Activated CD4-positive, alpha-beta T cell treated with anti-CD3 and anti-CD28 coated beads, Interleukin-2, amount 10 ng/mL, durations not matched to agents 7 days and 5 days (primary cell): ENCODE results near the gene TRIM41. TPM values are rescaled to one million over a fixed set of nuclear protein-coding genes. Genes with fewer than 3 reads are reported as not detected.
"Not testable (repeated sequence)": the region's sequence is repeated elsewhere in the genome, so short reads cannot be mapped to it uniquely, and the experiment has no call there.

ENCODE experiments used
- CTCF ChIA-PET: fragments of 350-600 bp; sonication (Branson Sonifier 250); formaldehyde crosslinking; loops from one replicate; lab custom pipeline; 2021; ENCODE audit warnings: antibody characterized with exemption; lab: Charles Lee
- POLR2A ChIA-PET: fragments of 350-600 bp; sonication (Branson Sonifier 250); formaldehyde crosslinking; loops from one replicate; lab custom pipeline; 2021; ENCODE audit warnings: antibody characterized with exemption; lab: Charles Lee
- DNase-seq: peaks from one replicate; pipeline ENCODE4 v3.0.0-alpha.2; 2020
- H3K27ac Mint-ChIP-seq: one replicate; pipeline ENCODE4 v1.8.0; 2021; ENCODE audit warnings: mild to moderate bottlenecking, moderate library complexity, mixed read lengths
- H3K27me3 Mint-ChIP-seq: one replicate; pipeline ENCODE4 v1.8.0; 2021; ENCODE audit warnings: mixed read lengths
- H3K36me3 Mint-ChIP-seq: one replicate; pipeline ENCODE4 v1.8.0; 2021; ENCODE audit warnings: low read depth, mixed read lengths
- H3K4me1 Mint-ChIP-seq: one replicate; pipeline ENCODE4 v1.8.0; 2021; ENCODE audit warnings: mixed read lengths
- H3K4me3 Mint-ChIP-seq: one replicate; pipeline ENCODE4 v1.8.0; 2021; ENCODE audit warnings: mild to moderate bottlenecking, moderate library complexity, mixed read lengths
- H3K9me3 Mint-ChIP-seq: one replicate; pipeline ENCODE4 v1.8.0; 2021; ENCODE audit warnings: mixed read lengths
- total RNA-seq, 2 experiments: library from RNA; stranded (reverse); gene quantifications; one replicate each; pipeline ENCODE4 v1.2.3, GENCODE V29; 2021

Gene TRIM41
- total RNA-seq, 2 experiments from 2014 or later: 34.7 to 36.9 TPM

DNA sequence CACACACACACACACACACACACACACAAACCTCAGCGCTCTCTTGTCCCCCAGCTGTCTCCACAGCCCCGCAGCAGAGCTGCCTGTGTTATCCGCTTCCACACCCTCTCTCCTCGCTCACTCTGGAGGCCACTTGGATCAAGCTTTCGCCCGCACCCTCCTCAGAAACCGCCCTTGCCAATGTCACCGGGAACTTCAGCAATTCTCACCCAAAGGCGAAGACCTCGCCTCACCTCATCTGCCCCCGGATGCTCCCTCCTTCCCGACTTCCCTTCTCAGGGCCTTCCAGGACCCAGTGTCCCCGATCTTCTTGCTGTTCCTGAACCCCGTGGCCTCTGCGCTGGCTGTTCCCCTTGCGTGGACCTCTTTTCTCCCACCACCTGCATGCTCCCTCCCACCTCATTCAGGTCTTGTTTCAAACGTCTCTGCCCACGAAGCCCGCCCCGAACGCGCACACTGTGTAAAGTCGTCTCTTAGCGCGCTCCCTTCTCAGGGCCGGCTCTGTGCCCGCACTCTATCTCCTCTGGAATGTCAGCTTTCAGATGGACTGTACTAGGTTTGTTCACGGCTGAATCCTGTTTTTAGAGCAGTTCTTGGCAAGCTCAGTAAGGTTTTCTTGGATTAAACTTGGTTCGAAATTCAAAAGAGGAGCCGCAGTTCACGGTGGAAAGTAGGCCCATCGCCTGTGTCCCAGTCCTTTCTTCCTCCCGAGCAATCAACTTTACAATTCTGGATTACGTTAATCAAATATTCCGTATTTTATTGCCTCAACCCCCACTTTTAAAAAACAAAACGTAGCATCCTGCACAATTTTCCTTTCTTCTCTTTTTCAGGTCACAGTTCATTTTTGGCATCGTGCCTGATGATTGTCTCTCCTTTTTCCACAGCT lies 17.1 kb upstream of the TRIM41 start:
- DNase-seq: peak; percentile 30

DNA sequence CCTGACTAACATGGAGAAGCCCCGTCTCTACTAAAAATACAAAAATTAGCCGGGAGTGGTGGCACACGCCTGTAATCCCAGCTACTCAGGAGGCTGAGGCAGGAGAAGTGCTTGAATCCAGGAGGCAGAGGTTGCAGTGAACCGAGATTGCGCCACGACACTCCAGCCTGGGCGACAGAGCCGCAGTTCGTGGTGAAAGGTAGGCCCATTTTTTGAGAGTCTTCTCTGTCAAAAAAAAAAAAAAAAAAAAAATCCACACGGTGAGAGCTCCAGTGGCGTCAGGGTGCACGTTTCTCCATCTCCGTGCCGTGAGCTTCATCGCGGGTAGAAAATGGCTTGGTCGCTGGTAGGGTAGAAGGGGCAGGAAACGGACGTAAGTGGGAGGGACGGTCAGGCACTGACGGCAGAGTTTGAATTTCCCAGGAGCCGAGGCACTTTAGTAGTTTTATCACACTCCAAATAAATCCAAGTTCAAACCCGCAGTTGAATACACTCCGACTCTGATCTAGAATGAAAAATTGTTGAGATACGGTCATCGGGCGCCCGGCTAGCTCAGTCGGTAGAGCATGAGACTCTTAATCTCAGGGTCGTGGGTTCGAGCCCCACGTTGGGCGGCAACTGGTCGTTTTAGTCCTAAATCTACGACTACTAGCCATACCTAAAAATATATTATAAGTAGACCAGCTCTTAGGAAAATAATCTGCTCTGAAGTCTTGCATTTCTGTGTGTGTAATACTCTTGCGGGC lies 15.7 kb upstream of the TRIM41 start:
- peak overlapping the region; percentile 74 for H3K4me3 Mint-ChIP-seq
- H3K9me3 Mint-ChIP-seq: no peaks in the 10 kb centered on the region
- CTCF ChIA-PET: interaction anchor here (0.6 to 8.7 kb wide), 11 partner anchors 9 to 57 kb away, joined by 3 to 90 read pairs (median 11); partner anchors contain the start of gene TRIM41
- POLR2A ChIA-PET: interaction anchor here (0.6 to 1.3 kb wide), 3 partner anchors 8 to 17 kb away, joined by 3 to 11 read pairs (median 5); no protein-coding TSS in a partner anchor
- H3K27me3 Mint-ChIP-seq: peaks cover 31% of the 10 kb centered on the region
- DNase-seq: peak; percentile 70
- H3K27ac Mint-ChIP-seq: peak overlapping the region; percentile 79
- H3K36me3 Mint-ChIP-seq: no peaks in the 10 kb centered on the region
- peaks cover 34% of the 10 kb centered on the region for H3K4me1 Mint-ChIP-seq

More for the DNA sequence above, 17.1 kb upstream of the TRIM41 start:
- Mint-ChIP-seq H3K36me3 (no peaks in the 10 kb centered on the region), H3K9me3 (no peaks in the 10 kb centered on the region), H3K4me3 (peak overlapping the region; percentile 74), H3K27me3 (peaks cover 39% of the 10 kb centered on the region), H3K4me1 (peaks cover 34% of the 10 kb centered on the region), H3K27ac (peak overlapping the region; percentile 79)
- ChIA-PET POLR2A (interaction anchor here (1.3 kb wide), 1 partner anchor 16 kb away, joined by 11 read pairs; no protein-coding TSS in a partner anchor), CTCF (interaction anchor here (1.0 to 8.7 kb wide), 8 partner anchors 9 to 33 kb away, joined by 3 to 90 read pairs (median 12); partner anchors contain the start of gene TRIM41)

DNA sequence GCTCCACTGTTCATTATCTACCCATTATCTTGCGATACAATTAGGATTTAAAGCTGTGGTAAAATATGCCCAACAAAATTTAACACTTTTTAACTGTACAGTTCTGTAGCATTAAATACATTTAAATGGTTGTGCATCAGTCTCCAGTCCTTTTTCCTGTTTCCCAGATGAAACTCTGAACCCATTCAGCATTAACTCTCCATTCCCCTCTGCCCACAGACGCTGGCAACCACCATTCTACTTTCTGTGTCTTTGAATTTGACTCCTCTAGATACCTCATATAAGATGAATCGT lies 15.2 kb upstream of the TRIM41 start:
- POLR2A ChIA-PET: interaction anchor here (1.0 kb wide), 1 partner anchor 16 kb away, joined by 5 read pairs; no protein-coding TSS in a partner anchor

DNA sequence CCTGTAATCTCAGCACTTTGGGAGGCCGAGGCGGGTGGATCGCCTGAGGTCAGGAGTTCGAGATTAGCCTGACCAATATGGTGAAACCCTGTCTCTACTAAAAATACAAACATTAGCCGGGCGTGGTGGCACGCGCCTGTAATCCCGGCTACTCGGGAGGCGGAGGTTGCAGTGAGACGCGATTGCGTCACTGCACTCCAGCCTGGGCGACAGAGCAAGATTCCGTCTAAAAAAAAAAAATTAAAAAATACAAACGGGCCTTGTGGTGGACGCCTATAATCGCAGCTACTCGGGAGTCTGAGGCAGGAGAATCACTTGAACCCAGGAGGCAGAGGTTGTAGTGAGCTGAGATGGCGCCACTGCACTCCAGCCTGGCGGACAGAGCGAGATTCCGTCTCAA lies 14.1 kb upstream of the TRIM41 start:
- DNase-seq, H3K9me3 Mint-ChIP-seq, H3K4me3 Mint-ChIP-seq, POLR2A ChIA-PET, H3K36me3 Mint-ChIP-seq, H3K27ac Mint-ChIP-seq: not testable (repeated sequence)
- CTCF ChIA-PET: interaction anchor here (0.6 to 8.7 kb wide), 4 partner anchors 18 to 994 kb away, joined by 3 to 90 read pairs (median 16); no protein-coding TSS in a partner anchor
- Mint-ChIP-seq H3K4me1 (peaks cover 32% of the 10 kb centered on the region), H3K27me3 (peaks cover 17% of the 10 kb centered on the region)

More for the DNA sequence above, 15.2 kb upstream of the TRIM41 start:
- Mint-ChIP-seq H3K4me3 (peak overlapping the region; percentile 74), H3K4me1 (peaks cover 34% of the 10 kb centered on the region), H3K27ac (peak overlapping the region; percentile 79), H3K27me3 (peaks cover 28% of the 10 kb centered on the region), H3K36me3 (no peaks in the 10 kb centered on the region), H3K9me3 (no peaks in the 10 kb centered on the region)
- CTCF ChIA-PET: interaction anchor here (0.6 to 8.7 kb wide), 9 partner anchors 9 to 58 kb away, joined by 3 to 90 read pairs (median 11); partner anchors contain the start of gene TRIM41
- DNase-seq: no peak

DNA sequence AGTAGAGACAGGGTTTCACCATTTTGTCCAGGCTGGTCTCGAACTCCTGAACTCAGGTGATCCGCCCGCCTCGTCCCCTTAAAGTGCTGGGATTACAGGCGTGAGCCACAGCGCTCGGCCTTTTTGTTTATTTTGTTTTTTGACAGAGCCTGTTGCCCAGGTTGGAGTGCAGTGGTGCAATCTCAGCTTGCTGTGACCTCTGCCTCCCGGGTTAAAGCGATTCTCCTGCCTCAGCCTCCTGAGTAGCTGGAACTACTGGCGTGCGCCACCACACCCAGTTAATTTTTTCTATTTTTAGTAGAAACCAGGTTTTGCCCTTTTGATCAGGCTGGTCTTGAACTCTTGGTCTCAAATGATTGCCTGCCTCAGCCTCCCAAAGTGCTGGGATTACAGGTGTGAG lies 12.9 kb upstream of the TRIM41 start:
- H3K36me3 Mint-ChIP-seq, H3K27ac Mint-ChIP-seq, POLR2A ChIA-PET, DNase-seq, H3K9me3 Mint-ChIP-seq, H3K4me3 Mint-ChIP-seq, CTCF ChIA-PET: not testable (repeated sequence)
- peaks cover 14% of the 10 kb centered on the region for H3K27me3 Mint-ChIP-seq
- H3K4me1 Mint-ChIP-seq: peaks cover 29% of the 10 kb centered on the region

DNA sequence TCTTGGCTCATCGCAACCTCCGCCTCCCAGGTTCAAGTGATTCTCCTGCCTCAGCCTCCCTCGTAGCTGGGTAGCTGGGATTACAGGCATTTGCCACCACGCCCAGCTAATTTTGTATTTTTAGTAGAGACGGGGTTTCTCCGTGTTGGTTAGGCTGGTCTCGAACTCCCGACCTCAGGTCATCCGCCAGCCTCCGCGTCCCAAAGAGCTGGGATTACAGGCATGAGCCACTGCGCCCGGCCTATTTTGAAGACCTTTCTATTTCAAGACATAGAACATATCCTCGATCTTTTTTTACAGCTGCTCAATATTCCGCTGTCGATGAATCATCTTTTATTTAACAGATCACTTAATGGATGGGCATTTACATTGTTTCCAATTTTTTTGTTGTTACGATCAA lies 12.4 kb upstream of the TRIM41 start:
- DNase-seq, H3K4me3 Mint-ChIP-seq, H3K27ac Mint-ChIP-seq, H3K9me3 Mint-ChIP-seq, H3K36me3 Mint-ChIP-seq, CTCF ChIA-PET, POLR2A ChIA-PET: not testable (repeated sequence)
- Mint-ChIP-seq H3K27me3 (peaks cover 11% of the 10 kb centered on the region), H3K4me1 (peaks cover 25% of the 10 kb centered on the region)

DNA sequence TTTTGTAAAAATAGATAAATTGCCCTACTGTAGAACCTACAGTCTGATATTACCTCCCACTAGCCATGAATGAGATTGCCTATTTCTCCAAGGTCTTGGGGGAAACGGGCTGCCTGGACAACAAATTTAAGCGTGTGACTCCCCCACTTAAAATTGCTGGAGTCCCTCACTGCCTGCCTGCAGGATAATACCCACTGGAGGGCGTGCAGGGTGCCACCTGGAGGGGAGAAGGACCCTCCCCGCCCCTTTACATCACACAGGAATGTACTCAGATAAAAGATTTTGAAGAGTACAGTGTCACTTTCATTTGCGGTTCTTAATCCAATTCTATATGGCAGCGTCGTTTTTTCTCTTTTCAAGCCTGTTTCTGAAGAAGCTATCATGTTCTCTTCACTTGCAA lies 11.9 kb upstream of the TRIM41 start:
- H3K4me3 Mint-ChIP-seq: no peak overlapping the region
- no peaks in the 10 kb centered on the region for H3K36me3 Mint-ChIP-seq
- H3K4me1 Mint-ChIP-seq: peaks cover 23% of the 10 kb centered on the region
- no peak overlapping the region for H3K27ac Mint-ChIP-seq
- ChIA-PET CTCF (no interaction called here), POLR2A (no interaction called here)
- no peak for DNase-seq
- H3K9me3 Mint-ChIP-seq: no peaks in the 10 kb centered on the region
- peaks cover 6% of the 10 kb centered on the region for H3K27me3 Mint-ChIP-seq

DNA sequence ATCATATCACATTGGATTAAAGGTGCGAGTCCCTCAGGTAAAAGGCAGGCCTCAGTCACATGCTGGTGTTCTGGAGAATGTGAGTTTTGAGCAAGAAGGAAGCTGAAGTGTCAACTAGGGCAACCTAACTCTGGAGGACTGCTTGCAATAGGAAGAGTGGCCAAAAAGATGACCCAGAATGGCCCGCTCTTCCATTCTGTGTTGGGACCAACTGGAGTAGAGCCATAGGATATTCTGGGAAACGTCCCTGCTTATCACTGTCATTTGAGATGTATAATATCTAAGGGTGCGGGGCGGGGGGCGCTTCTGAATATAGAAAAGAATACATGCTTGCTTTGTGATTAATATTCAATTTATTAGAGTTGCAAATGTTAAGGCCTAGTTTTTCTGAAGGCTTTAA lies 11.0 kb upstream of the TRIM41 start:
- no peak for DNase-seq
- POLR2A ChIA-PET: no interaction called here
- H3K27ac Mint-ChIP-seq: no peak overlapping the region
- CTCF ChIA-PET: interaction anchor here (0.9 to 1.6 kb wide), 6 partner anchors 14 to 39 kb away, joined by 3 to 6 read pairs (median 3); no protein-coding TSS in a partner anchor
- no peaks in the 10 kb centered on the region for H3K36me3 Mint-ChIP-seq
- no peaks in the 10 kb centered on the region for H3K27me3 Mint-ChIP-seq
- H3K4me3 Mint-ChIP-seq: no peak overlapping the region
- H3K4me1 Mint-ChIP-seq: peaks cover 23% of the 10 kb centered on the region
- no peaks in the 10 kb centered on the region for H3K9me3 Mint-ChIP-seq

DNA sequence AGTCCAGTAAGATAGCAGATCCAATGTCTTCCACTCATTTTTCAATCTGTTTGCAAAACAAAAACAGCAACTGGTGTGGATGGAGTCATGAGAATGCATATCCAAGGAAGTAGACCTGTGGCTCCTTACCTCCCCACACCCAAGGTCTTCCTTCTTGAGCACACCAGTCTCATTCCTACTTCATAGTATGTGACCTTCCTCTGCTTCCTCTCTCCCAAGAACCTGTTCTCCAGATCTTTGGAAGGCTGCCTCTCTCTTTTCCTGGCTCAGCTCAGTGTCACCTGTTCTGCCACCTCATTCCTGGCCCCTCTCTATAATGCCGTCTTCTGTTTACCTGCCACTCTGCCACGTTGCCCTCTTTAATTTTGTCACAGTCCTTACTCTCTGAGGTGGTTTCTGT lies 10.1 kb upstream of the TRIM41 start:
- DNase-seq: no peak
- CTCF ChIA-PET: interaction anchor here (0.9 to 1.6 kb wide), 5 partner anchors 15 to 40 kb away, joined by 3 to 6 read pairs (median 3); no protein-coding TSS in a partner anchor
- H3K4me1 Mint-ChIP-seq: peaks cover 24% of the 10 kb centered on the region
- no peaks in the 10 kb centered on the region for H3K9me3 Mint-ChIP-seq
- H3K27me3 Mint-ChIP-seq: no peaks in the 10 kb centered on the region
- POLR2A ChIA-PET: no interaction called here
- no peaks in the 10 kb centered on the region for H3K36me3 Mint-ChIP-seq
- no peak overlapping the region for H3K27ac Mint-ChIP-seq
- no peak overlapping the region for H3K4me3 Mint-ChIP-seq

DNA sequence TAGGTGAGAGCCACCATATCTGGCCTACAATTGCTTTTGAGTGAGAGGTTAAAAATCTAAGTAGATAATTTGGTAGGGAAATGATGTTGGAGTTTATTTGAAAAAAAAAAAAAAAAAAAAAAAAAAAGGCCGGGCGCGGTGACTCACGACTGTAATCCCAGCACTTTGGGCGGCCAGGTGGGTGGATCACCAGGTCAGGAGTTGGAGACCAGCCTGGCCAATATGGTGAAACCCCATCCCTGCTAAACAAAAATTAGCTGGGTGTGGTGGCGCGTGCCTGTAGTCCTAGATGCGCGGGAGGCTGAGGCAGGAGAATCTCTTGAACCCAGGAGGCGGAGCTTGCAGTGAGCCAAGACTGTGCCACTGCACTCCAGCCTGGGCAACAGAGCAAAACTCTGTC lies 8.8 kb upstream of the TRIM41 start:
- CTCF ChIA-PET: interaction anchor here (1.0 kb wide), 1 partner anchor 13 kb away, joined by 3 read pairs; no protein-coding TSS in a partner anchor
- H3K4me3 Mint-ChIP-seq, H3K27ac Mint-ChIP-seq, H3K9me3 Mint-ChIP-seq, POLR2A ChIA-PET, DNase-seq, H3K27me3 Mint-ChIP-seq, H3K36me3 Mint-ChIP-seq: not testable (repeated sequence)
- peaks cover 25% of the 10 kb centered on the region for H3K4me1 Mint-ChIP-seq

DNA sequence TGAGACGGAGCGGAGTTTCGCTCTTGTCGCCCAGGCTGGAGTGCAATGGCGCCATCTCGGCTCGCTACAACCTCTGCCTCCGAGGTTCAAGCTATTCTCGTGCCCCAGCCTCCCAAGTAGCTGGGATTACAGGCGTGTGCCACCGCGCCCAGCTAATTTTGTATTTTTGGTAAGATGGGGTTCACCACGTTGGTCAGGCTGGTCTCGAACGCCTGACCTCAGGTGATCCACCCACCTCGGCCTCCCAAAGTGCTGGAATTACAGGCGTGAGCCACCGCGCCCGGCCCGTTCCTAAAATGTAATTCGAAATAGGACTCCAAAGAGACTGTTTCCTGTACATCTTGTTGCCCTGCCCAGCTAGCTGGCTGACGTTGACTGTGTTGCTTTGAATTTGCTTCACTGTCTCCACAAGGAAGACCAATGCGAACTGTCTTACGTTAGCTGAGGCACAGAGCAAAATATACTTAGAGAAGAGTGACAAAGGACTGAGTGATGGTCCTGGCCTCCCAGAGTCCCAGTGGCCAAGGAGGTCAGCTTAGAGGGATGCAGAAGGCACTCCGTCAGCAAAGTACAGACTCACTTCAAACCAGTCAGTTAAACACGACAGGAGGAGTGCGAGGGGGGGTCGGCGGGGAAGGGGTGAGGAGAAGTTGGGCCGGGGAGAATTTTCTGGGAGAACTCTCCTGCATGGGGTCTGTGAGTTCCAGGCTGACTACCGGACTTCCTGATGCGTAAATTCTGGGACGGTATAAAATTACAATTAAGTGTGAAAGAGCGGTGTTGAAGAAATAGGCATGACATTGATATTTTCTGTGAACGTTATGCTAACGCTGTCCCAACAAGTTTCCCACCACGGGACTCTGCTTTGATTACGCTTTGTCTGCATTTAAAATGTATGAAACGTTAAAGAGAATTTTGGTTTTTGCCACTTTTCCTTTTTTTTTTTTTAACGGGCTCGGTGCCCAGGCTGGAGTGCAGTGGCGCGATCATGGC lies 6.8 kb upstream of the TRIM41 start:
- no peaks in the 10 kb centered on the region for H3K36me3 Mint-ChIP-seq
- peaks cover 45% of the 10 kb centered on the region for H3K4me1 Mint-ChIP-seq
- H3K27me3 Mint-ChIP-seq: no peaks in the 10 kb centered on the region
- H3K4me3 Mint-ChIP-seq: peak overlapping the region; percentile 80
- ChIA-PET POLR2A (interaction anchor here (0.8 kb wide), 1 partner anchor 9 kb away, joined by 3 read pairs; no protein-coding TSS in a partner anchor), CTCF (interaction anchor here (1.0 to 2.2 kb wide), 4 partner anchors 9 to 32 kb away, joined by 3 to 11 read pairs (median 4); partner anchors contain the start of gene TRIM7)
- H3K9me3 Mint-ChIP-seq: no peaks in the 10 kb centered on the region
- peak overlapping the region; percentile 93 for H3K27ac Mint-ChIP-seq
- peak; percentile 62 for DNase-seq
